ENCODE data around the gene KLHL17.

DNA sequence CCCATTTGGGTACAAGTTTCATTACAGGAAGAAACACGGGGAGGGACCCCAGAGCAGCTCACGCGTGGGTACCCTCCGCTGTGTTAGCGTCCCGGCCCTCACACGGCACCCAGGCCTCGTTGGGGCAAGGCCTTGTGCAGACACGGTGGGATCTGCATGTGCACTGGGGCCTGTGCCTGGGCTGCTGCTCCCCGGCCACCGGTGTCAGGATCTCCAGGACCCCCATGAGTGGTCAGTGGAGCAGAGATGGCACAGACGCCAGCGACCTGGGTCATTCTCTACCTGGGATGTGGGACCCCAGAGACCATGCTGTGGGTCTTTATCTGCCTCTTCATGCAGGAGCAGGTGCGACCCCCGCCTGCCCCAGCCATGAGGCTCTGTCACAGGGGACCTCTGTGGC is 42.0 kb upstream of the KLHL17 start:
- TF ChIP-seq REST (IDR thresholded peaks at IDR 0.05; ENCODE audit: insufficient read depth in 1 of 2, low read depth in 2 of 2, low read length in 1 of 2): no peak
- TF ChIP-seq POLR2AphosphoS5 (IDR thresholded peaks at IDR 0.05; ENCODE audit: low read depth, low read length): 0 out of 2 replicates have a peak, but pooled peaks have one; percentile 30
- no peak for TF ChIP-seq CTCF (IDR thresholded peaks at IDR 0.05)
